Progenitor cell of endocrine pancreas (in vitro differentiated cells): Measurements from ENCODE around the gene RTN4. TPM values are rescaled to one million over a fixed set of nuclear protein-coding genes. Genes with fewer than 3 reads are reported as not detected.
A peak's percentile ranks its signal among the peaks of the same experiment; 100 is the strongest.

Experiments
- DNase-seq: peaks from one replicate; pipeline ENCODE4 v3.0.0; 2021; ENCODE audit warnings: low spot score; ENCODE audit not compliant: unreplicated experiment
- H3K27ac Mint-ChIP-seq: 2 replicates; pipeline ENCODE4 v1.8.0; 2021; ENCODE audit warnings: mild to moderate bottlenecking, moderate library complexity, mixed read lengths
- H3K27me3 Mint-ChIP-seq: 2 replicates; pipeline ENCODE4 v1.8.0; 2021; ENCODE audit warnings: mixed read lengths
- H3K36me3 Mint-ChIP-seq: 2 replicates; pipeline ENCODE4 v1.8.0; 2022; ENCODE audit warnings: mixed read lengths; ENCODE audit not compliant: insufficient read depth
- H3K4me1 Mint-ChIP-seq: 2 replicates; pipeline ENCODE4 v1.8.0; 2021; ENCODE audit warnings: low read depth, mixed read lengths
- H3K4me3 Mint-ChIP-seq: 2 replicates; pipeline ENCODE4 v1.8.0; 2021; ENCODE audit warnings: low read depth, mild to moderate bottlenecking, moderate library complexity, mixed read lengths
- H3K9me3 Mint-ChIP-seq: 2 replicates; pipeline ENCODE4 v1.8.0; 2021; ENCODE audit warnings: low read depth, mixed read lengths
- CTCF ChIP-seq: fragments of 200-600 bp; sonication (generic); IDR thresholded peaks from one replicate; pipeline ENCODE4 v1.5.0; 2021; ENCODE audit warnings: antibody characterized with exemption, mild to moderate bottlenecking; ENCODE audit not compliant: unreplicated experiment
- total RNA-seq: library from RNA; stranded (reverse); gene quantifications from 2 replicates; pipeline ENCODE4 v1.2.1, GENCODE V29; 2021

Gene RTN4
- total RNA-seq, 1 donor from 2014 or later = 246 TPM

DNA sequence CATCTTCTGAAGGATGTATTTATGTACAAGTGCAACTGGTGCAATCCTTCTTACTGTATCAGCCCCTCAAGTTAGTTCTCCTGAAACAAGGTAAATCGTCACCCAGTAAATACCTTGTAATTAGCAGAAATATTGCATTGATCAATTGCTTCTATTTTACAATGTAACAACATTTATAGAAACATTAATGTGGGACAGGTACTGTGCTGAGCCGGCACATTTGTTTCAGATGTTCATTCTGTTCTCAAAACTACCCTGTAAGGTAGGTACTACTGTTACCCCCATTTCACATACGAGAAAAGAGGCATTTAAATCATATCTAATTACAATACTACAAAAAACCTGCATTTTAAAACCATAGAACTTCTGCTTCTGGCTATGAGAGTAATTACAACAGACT, 19.5 kb downstream of the RTN4 start:
- Mint-ChIP-seq H3K4me3 (no peak overlapping the region), H3K27ac (peak overlapping the region; percentile 66), H3K27me3 (no peaks in the 10 kb centered on the region), H3K9me3 (peaks cover 7% of the 10 kb centered on the region), H3K4me1 (peaks cover 12% of the 10 kb centered on the region), H3K36me3 (peaks cover 4% of the 10 kb centered on the region)
- TF ChIP-seq CTCF = no peak
- DNase-seq = no peak

DNA sequence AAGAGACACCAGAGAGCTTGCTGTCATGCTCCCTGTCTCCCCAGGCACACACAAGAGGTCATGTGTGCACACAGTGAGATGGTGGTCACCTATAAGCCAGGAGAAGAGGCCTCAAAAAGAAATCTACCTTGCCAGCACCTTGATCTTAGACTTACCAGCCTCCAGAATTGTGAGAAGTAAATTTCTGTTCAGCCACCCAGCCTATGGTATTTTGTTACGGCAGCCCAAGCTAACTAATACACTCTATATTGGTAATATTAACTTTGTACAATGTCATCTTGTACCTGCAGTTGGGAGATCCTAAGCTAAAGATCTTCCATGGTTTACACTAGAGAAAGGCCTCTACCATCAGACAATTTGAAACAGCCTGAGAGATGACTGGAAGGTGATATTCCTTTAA, 21.2 kb downstream of the RTN4 start:
- H3K27me3 Mint-ChIP-seq = no peaks in the 10 kb centered on the region
- no peak for TF ChIP-seq CTCF
- peaks cover 12% of the 10 kb centered on the region for H3K4me1 Mint-ChIP-seq
- no peak for DNase-seq
- no peak overlapping the region for H3K27ac Mint-ChIP-seq
- no peaks in the 10 kb centered on the region for H3K36me3 Mint-ChIP-seq
- no peaks in the 10 kb centered on the region for H3K9me3 Mint-ChIP-seq
- H3K4me3 Mint-ChIP-seq = no peak overlapping the region

DNA sequence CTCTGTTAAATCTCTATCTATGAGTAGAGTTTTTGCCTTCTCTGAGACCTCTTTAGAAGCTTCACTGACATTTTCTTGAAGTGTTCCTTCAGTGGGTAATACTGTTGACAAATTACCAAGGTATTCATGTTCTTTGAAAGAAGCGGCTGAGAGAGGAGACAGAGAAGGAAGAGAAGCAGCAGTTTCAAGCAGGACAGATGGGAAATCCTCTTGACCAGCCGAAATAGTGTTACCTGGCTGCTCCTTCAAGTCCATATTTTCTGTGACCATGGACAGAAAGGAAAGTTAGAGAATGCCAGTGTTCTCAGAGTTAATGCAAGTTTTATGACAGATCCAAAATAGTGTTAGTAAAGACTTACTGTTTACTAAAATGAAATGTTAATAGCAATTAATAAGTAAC, 23.0 kb downstream of the RTN4 start:
- Mint-ChIP-seq H3K9me3 (no peaks in the 10 kb centered on the region), H3K4me3 (no peak overlapping the region), H3K27ac (no peak overlapping the region), H3K36me3 (no peaks in the 10 kb centered on the region), H3K4me1 (peaks cover 11% of the 10 kb centered on the region), H3K27me3 (no peaks in the 10 kb centered on the region)
- no peak for DNase-seq
- no peak for TF ChIP-seq CTCF

- H3K27ac Mint-ChIP-seq = no peak overlapping the region
- no peak for DNase-seq
- H3K27me3 Mint-ChIP-seq = no peaks in the 10 kb centered on the region
- peaks cover 5% of the 10 kb centered on the region for H3K4me1 Mint-ChIP-seq
- TF ChIP-seq CTCF = no peak
- no peak overlapping the region for H3K4me3 Mint-ChIP-seq
- no peaks in the 10 kb centered on the region for H3K36me3 Mint-ChIP-seq
- H3K9me3 Mint-ChIP-seq = no peaks in the 10 kb centered on the region
These were observed 24.0 kb downstream of the RTN4 start for GRCh38 chr2:55026202-55026601.

DNA sequence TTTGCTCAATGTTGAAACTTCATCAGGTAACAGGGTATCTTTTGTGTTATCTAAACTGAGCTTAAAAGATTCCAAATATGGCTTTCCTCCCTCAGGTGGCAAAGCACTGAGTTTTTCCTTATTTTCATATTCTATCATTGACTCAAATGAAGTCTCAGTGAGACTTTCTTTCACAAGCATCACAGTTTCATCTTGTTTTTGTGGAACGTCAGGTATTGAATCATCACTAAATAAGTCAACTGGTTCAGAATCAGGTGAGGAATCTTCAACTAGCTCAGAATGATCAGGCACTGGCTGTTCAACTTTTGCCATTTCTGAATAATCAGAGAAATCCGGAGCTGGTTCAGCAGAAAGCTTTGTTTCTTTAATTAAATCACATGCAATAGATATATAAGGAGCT, 24.6 kb downstream of the RTN4 start:
- H3K4me3 Mint-ChIP-seq = no peak overlapping the region
- H3K27me3 Mint-ChIP-seq = no peaks in the 10 kb centered on the region
- peaks cover 1% of the 10 kb centered on the region for H3K36me3 Mint-ChIP-seq
- H3K4me1 Mint-ChIP-seq = peaks cover 5% of the 10 kb centered on the region
- no peak for TF ChIP-seq CTCF
- no peaks in the 10 kb centered on the region for H3K9me3 Mint-ChIP-seq
- no peak for DNase-seq
- no peak overlapping the region for H3K27ac Mint-ChIP-seq
